DMS153 (cell line): ENCODE data around the gene ZNF3.
A peak's percentile ranks its signal among the peaks of the same experiment; 100 is the strongest.

Source experiments
- DNase-seq: peaks from one replicate; lab custom pipeline; 2025; lab: John Stamatoyannopoulos, UW

Gene ZNF3

GRCh38 chr7:100109521-100110163 is 28.1 kb upstream of the ZNF3 start:
- no peak for DNase-seq

GRCh38 chr7:100107890-100108289 is 26.4 kb upstream of the ZNF3 start:
- DNase-seq: no peak

GRCh38 chr7:100107125-100107737 is 25.7 kb upstream of the ZNF3 start:
- DNase-seq: no peak

GRCh38 chr7:100106633-100107032 is 25.1 kb upstream of the ZNF3 start:
- DNase-seq: no peak

GRCh38 chr7:100105534-100105933 is 24.0 kb upstream of the ZNF3 start:
- no peak for DNase-seq

GRCh38 chr7:100102950-100103840 is 21.7 kb upstream of the ZNF3 start:
- no peak for DNase-seq

- DNase-seq: peak; percentile 99
Measured at GRCh38 chr7:100101016-100101862, 19.7 kb upstream of the ZNF3 start, which contains the start of the genes AP4M1 and MCM7. Gene AP4M1, plus strand, starts transcription at chr7:100101643. Its CDS starts 72 bp downstream, at chr7:100101715. Gene MCM7, minus strand, starts transcription at chr7:100101397. Its CDS starts 103 bp downstream, at chr7:100101294.

- DNase-seq: peak; percentile 92
Measured at GRCh38 chr7:100100420-100101015, 19.0 kb upstream of the ZNF3 start.

- DNase-seq: no peak
Measured at GRCh38 chr7:100099452-100099851, 17.9 kb upstream of the ZNF3 start.

GRCh38 chr7:100098913-100099312 is 17.4 kb upstream of the ZNF3 start:
- no peak for DNase-seq

- no peak for DNase-seq
Measured at GRCh38 chr7:100095704-100096103, 14.2 kb upstream of the ZNF3 start.

GRCh38 chr7:100095289-100095688 is 13.8 kb upstream of the ZNF3 start:
- no peak for DNase-seq

- no peak for DNase-seq
Measured at GRCh38 chr7:100093925-100094486, 12.5 kb upstream of the ZNF3 start.

- DNase-seq: no peak
Measured at GRCh38 chr7:100093498-100093897, 12.0 kb upstream of the ZNF3 start.

GRCh38 chr7:100093054-100093453 is 11.5 kb upstream of the ZNF3 start:
- no peak for DNase-seq

GRCh38 chr7:100091411-100092181 is 10.1 kb upstream of the ZNF3 start:
- DNase-seq: no peak

- no peak for DNase-seq
Measured at GRCh38 chr7:100090527-100091410, 9.2 kb upstream of the ZNF3 start.

- no peak for DNase-seq
Measured at GRCh38 chr7:100089458-100090196, 8.1 kb upstream of the ZNF3 start.
